SK-N-SH (cell line): ENCODE data around the gene PLA2G4E. TPM values are rescaled to one million over a fixed set of nuclear protein-coding genes. Genes with fewer than 3 reads are reported as not detected.

Source experiments
- CTCF ChIA-PET: fragments of 300-600, 350-600 bp; formaldehyde crosslinking; extraction: SDS; loops from one replicate; lab custom pipeline; 2021; lab: Yijun Ruan, JAX
- POLR2A ChIA-PET: fragments of 350-600 bp; sonication (Branson Sonifier 250); formaldehyde crosslinking; extraction: SDS; loops from one replicate; lab custom pipeline; 2020; ENCODE audit warnings: antibody characterized with exemption, inconsistent platforms; lab: Yijun Ruan, JAX
- DNase-seq: peaks from one replicate; pipeline ENCODE4 v3.0.0; 2012
- H2AFZ ChIP-seq: fragments of 200-600 bp; sonication (generic); 2 replicates; pipeline ENCODE4 v1.8.1; 2016; ENCODE audit warnings: antibody characterized with exemption, mild to moderate bottlenecking, low read depth
- H3F3A ChIP-seq: fragments of 200-600 bp; sonication (generic); replicated peaks from 2 replicates; pipeline ENCODE3; 2016; ENCODE audit warnings: antibody characterized with exemption, mild to moderate bottlenecking; ENCODE audit not compliant: insufficient read depth
- H3K27ac ChIP-seq, 2 experiments: fragments of 200-500 bp in 1 of 2; fragments of 200-600 bp in 1 of 2; sonication (Bioruptor generic) in 1 of 2; sonication (generic), shearing (Covaris generic) in 1 of 2; 2 replicates each; pipeline versions ENCODE4 v1.5.1 to v1.6.1; 2014 to 2016; ENCODE audit warnings: low read depth in 2 of 2, inconsistent platforms in 1 of 2, low read length in 1 of 2, mild to moderate bottlenecking in 1 of 2, mixed read lengths in 1 of 2
- H3K27me3 ChIP-seq: fragments of 200-600 bp; sonication (generic), shearing (Covaris generic); 2 replicates; pipeline ENCODE4 v1.6.1; 2016; ENCODE audit warnings: mixed run types; ENCODE audit not compliant: insufficient read depth
- H3K36me3 ChIP-seq, 2 experiments: fragments of 200-500 bp in 1 of 2; fragments of 200-600 bp in 1 of 2; sonication (Bioruptor generic) in 1 of 2; sonication (generic) in 1 of 2; replicated peaks in 1 of 2; 2 replicates each; pipeline versions ENCODE3 to v1.5.1; 2014 to 2016; ENCODE audit warnings: low read length in 1 of 2, mild to moderate bottlenecking in 1 of 2; ENCODE audit not compliant: insufficient read depth in 2 of 2, control insufficient read depth in 1 of 2
- H3K4me1 ChIP-seq, 2 experiments: fragments of 200-500 bp in 1 of 2; fragments of 200-600 bp in 1 of 2; sonication (Bioruptor generic) in 1 of 2; sonication (generic), shearing (Covaris generic) in 1 of 2; 2 replicates each; pipeline versions ENCODE4 v1.5.1 to v1.6.1; 2014 to 2016; ENCODE audit warnings: low read depth in 1 of 2, low read length in 1 of 2, mixed run types in 1 of 2; ENCODE audit not compliant: insufficient read depth in 2 of 2, control insufficient read depth in 1 of 2
- H3K4me2 ChIP-seq: fragments of 200-600 bp; sonication (generic), shearing (Covaris generic); 2 replicates; pipeline ENCODE4 v1.6.1; 2017; ENCODE audit warnings: mixed run types
- H3K4me3 ChIP-seq, 2 experiments: fragments of 200-500 bp in 1 of 2; fragments of 200-600 bp in 1 of 2; sonication (Bioruptor generic) in 1 of 2; sonication (generic), shearing (Covaris generic) in 1 of 2; 2 replicates each; pipeline versions ENCODE4 v1.5.1 to v1.8.1; 2014 to 2016; ENCODE audit warnings: low read depth in 2 of 2, inconsistent platforms in 1 of 2, low read length in 1 of 2, mild to moderate bottlenecking in 1 of 2, mixed read lengths in 1 of 2, moderate library complexity in 1 of 2
- H3K79me2 ChIP-seq: fragments of 200-600 bp; sonication (generic); 2 replicates; pipeline ENCODE4 v1.8.1; 2017; ENCODE audit warnings: mild to moderate bottlenecking; ENCODE audit not compliant: insufficient read depth
- H3K9ac ChIP-seq: fragments of 200-600 bp; sonication (generic); 2 replicates; pipeline ENCODE4 v1.6.1; 2017; ENCODE audit warnings: mixed run types
- H3K9me2 ChIP-seq: fragments of 200-600 bp; sonication (generic); 2 replicates; pipeline ENCODE4 v1.6.1; 2017; ENCODE audit warnings: mixed run types
- H3K9me3 ChIP-seq: fragments of 200-600 bp; sonication (generic); 2 replicates; pipeline ENCODE4 v1.6.1; 2017; ENCODE audit warnings: mixed run types, mild to moderate bottlenecking, moderate library complexity
- H4K20me1 ChIP-seq: fragments of 200-600 bp; sonication (generic); 2 replicates; pipeline ENCODE4 v1.6.1; 2017; ENCODE audit warnings: mild to moderate bottlenecking, mixed run types; ENCODE audit not compliant: insufficient read depth
- CHD2 ChIP-seq: fragments of 150-350 bp; IDR thresholded peaks from 2 replicates; pipeline ENCODE4 v1.6.1; 2018; ENCODE audit warnings: low read length; ENCODE audit not compliant: partially characterized antibody
- ELF1 ChIP-seq: IDR thresholded peaks from 2 replicates; pipeline ENCODE4 v1.4.0; 2012
- EP300 ChIP-seq, 2 experiments: IDR thresholded peaks; 2 replicates each; pipeline versions ENCODE4 v1.4.0 to v1.6.1; 2012; ENCODE audit warnings: borderline replicate concordance in 1 of 2, low read depth in 1 of 2, low read length in 1 of 2
- GABPA ChIP-seq: IDR thresholded peaks from 2 replicates; pipeline ENCODE4 v1.4.0; 2012; ENCODE audit warnings: low read depth, mild to moderate bottlenecking
- GATA2 ChIP-seq: sonication (generic); formaldehyde crosslinking; IDR thresholded peaks from 2 replicates; pipeline ENCODE4 v1.5.0; 2020; ENCODE audit warnings: mild to moderate bottlenecking, missing genetic modification reagents
- NRF1 ChIP-seq: IDR thresholded peaks from 2 replicates; pipeline ENCODE4 v1.6.1; 2012; ENCODE audit warnings: low read depth, mild to moderate bottlenecking, low read length
- PBX3 ChIP-seq: IDR thresholded peaks from 2 replicates; pipeline ENCODE4; 2012
- RCOR1 ChIP-seq: fragments of 150-350 bp; IDR thresholded peaks from 2 replicates; pipeline ENCODE4 v1.6.1; 2017; ENCODE audit warnings: antibody characterized with exemption, low read length
- REST ChIP-seq: IDR thresholded peaks from 2 replicates; pipeline ENCODE4 v1.6.1; 2012; ENCODE audit warnings: mild to moderate bottlenecking, low read depth, low read length, moderate library complexity
- TAF1 ChIP-seq: IDR thresholded peaks from 2 replicates; pipeline ENCODE4 v1.6.1; 2012; ENCODE audit warnings: low read depth, mild to moderate bottlenecking, low read length, moderate library complexity, borderline replicate concordance
- USF2 ChIP-seq: fragments of 150-350 bp; IDR thresholded peaks from 2 replicates; pipeline ENCODE4 v1.6.1; 2017; ENCODE audit warnings: antibody characterized with exemption, low read length, low read depth, borderline replicate concordance
- YY1 ChIP-seq: IDR thresholded peaks from 2 replicates; pipeline ENCODE4 v1.4.0; 2012; ENCODE audit warnings: low read depth, mild to moderate bottlenecking
- WGBS: methylation state at CpG from one replicate; pipeline ENCODE4 v1.1.6; 2017; ENCODE audit warnings: low lambda C conversion rate; 5-methylcytosine and 5-hydroxymethylcytosine counted together
- polyA plus RNA-seq, 3 experiments: library from polyadenylated mRNA; depleted of rRNA; stranded (reverse); fragments of >200 nt; gene quantifications; 2 replicates each; pipeline ENCODE4 v1.2.3, GENCODE V29; 2012
- TF ChIP-seq, protein P1 (sequence below): fragments of 200-600 bp; sonication (generic); IDR thresholded peaks from 2 replicates; pipeline ENCODE4 v1.6.1; 2017; ENCODE audit warnings: antibody characterized with exemption, mild to moderate bottlenecking, moderate library complexity

PLA2G4E gene
- polyA plus RNA-seq, 1 of the 3 experiments (the other 2 are of a cell fraction) = not detected

DNA sequence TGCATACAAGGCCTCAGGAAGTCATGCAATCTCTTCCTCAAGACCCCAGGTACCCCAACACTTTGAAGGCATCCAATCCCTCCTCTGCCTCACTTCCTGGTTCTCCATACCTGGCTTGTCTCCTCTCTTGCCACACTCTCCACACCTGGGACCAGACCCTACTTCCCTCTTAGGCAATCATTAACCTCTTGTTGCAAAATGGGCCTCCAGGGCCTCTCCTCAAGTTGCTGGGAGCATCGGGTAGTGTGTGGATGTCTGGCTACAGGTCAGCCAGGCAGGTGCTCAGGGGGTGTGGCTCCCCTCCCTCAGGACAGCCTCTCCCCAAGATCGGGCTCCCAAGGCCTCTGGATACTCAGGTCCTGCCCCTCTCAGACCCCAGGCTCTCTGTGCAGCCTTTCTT is 8.6 kb downstream of the PLA2G4E start:
- POLR2A ChIA-PET = no interaction called here
- Histone ChIP-seq H3K4me1 (no peaks in the 10 kb centered on the region), H3K4me2 (no peak overlapping the region), H3F3A (no peaks in the 10 kb centered on the region), H4K20me1 (no peaks in the 10 kb centered on the region), H3K9me2 (no peaks in the 10 kb centered on the region), H2AFZ (no peak overlapping the region), H3K4me3 (no peak overlapping the region), H3K27me3 (peaks cover 9% of the 10 kb centered on the region; the same call in 1 of the 2 replicates), H3K27ac (no peak overlapping the region), H3K36me3 (no peaks in the 10 kb centered on the region), H3K79me2 (no peaks in the 10 kb centered on the region), H3K9ac (no peak overlapping the region), H3K9me3 (no peaks in the 10 kb centered on the region)
- CTCF ChIA-PET = interaction anchor here (1.0 to 1.6 kb wide), 2 partner anchors 23 to 44 kb away, joined by 5 to 6 read pairs; no protein-coding TSS in a partner anchor
- WGBS = 16% methylated on average over 2 of the region's 2 CpGs
- TF ChIP-seq GABPA (no peak), RCOR1 (no peak), USF2 (no peak), NRF1 (no peak), CHD2 (no peak), TAF1 (no peak), REST (no peak), ELF1 (no peak), YY1 (no peak), GATA2 (CRISPR knock-in tag) (no peak), PBX3 (no peak), EP300 (IDR thresholded peaks at IDR 0.05; ENCODE audit: borderline replicate concordance in 1 of 2, low read depth in 1 of 2, low read length in 1 of 2) (no peak)
- TF ChIP-seq, protein P1, sequence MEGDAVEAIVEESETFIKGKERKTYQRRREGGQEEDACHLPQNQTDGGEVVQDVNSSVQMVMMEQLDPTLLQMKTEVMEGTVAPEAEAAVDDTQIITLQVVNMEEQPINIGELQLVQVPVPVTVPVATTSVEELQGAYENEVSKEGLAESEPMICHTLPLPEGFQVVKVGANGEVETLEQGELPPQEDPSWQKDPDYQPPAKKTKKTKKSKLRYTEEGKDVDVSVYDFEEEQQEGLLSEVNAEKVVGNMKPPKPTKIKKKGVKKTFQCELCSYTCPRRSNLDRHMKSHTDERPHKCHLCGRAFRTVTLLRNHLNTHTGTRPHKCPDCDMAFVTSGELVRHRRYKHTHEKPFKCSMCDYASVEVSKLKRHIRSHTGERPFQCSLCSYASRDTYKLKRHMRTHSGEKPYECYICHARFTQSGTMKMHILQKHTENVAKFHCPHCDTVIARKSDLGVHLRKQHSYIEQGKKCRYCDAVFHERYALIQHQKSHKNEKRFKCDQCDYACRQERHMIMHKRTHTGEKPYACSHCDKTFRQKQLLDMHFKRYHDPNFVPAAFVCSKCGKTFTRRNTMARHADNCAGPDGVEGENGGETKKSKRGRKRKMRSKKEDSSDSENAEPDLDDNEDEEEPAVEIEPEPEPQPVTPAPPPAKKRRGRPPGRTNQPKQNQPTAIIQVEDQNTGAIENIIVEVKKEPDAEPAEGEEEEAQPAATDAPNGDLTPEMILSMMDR = no peak
- DNase-seq = no peak
